Neural progenitor cell (in vitro differentiated cells): ENCODE data around the gene C12orf42.

Source experiments
- EZH2 ChIP-seq: fragments of 200-600 bp; sonication (generic); IDR thresholded peaks from 2 replicates; pipeline ENCODE4 v1.6.1; 2017; ENCODE audit warnings: antibody characterized with exemption, mild to moderate bottlenecking, moderate library complexity
- EZH2phosphoT487 ChIP-seq: fragments of 200-600 bp; sonication (generic); IDR thresholded peaks from 2 replicates; pipeline ENCODE4 v1.6.1; 2017; ENCODE audit warnings: antibody characterized with exemption
- TF ChIP-seq, protein P1 (sequence below): fragments of 200-600 bp; sonication (generic); IDR thresholded peaks from 2 replicates; pipeline ENCODE4 v1.5.1; 2017; ENCODE audit warnings: antibody characterized with exemption, mild to moderate bottlenecking

GRCh38 chr12:103499571-103499970 lies 3.8 kb upstream of the C12orf42 start:
- TF ChIP-seq, protein P1, sequence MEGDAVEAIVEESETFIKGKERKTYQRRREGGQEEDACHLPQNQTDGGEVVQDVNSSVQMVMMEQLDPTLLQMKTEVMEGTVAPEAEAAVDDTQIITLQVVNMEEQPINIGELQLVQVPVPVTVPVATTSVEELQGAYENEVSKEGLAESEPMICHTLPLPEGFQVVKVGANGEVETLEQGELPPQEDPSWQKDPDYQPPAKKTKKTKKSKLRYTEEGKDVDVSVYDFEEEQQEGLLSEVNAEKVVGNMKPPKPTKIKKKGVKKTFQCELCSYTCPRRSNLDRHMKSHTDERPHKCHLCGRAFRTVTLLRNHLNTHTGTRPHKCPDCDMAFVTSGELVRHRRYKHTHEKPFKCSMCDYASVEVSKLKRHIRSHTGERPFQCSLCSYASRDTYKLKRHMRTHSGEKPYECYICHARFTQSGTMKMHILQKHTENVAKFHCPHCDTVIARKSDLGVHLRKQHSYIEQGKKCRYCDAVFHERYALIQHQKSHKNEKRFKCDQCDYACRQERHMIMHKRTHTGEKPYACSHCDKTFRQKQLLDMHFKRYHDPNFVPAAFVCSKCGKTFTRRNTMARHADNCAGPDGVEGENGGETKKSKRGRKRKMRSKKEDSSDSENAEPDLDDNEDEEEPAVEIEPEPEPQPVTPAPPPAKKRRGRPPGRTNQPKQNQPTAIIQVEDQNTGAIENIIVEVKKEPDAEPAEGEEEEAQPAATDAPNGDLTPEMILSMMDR = no peak
- TF ChIP-seq EZH2phosphoT487 (no peak), EZH2 (no peak)
